ENCODE measurements around the gene CTDNEP1.

Gene CTDNEP1

GRCh38 chr17:7258731-7259554, 7.4 kb upstream of the CTDNEP1 start:
- no peak overlapping the region for H3K4me2 ChIP-seq (ENCODE audit: low read depth, low read length, poor library complexity, severe bottlenecking)
- no peak overlapping the region for H3K27ac ChIP-seq (ENCODE audit: low read depth, low read length)
- no peaks in the 10 kb centered on the region for H3K9me3 ChIP-seq (ENCODE audit: insufficient read depth, low read length)
- no peak overlapping the region for H3K4me3 ChIP-seq (ENCODE audit: insufficient read depth, low read length, poor library complexity, severe bottlenecking)
- H3K36me3 ChIP-seq (ENCODE audit: low read length): peaks cover 8% of the 10 kb centered on the region; the same call in 1 of the 2 replicates
- no peaks in the 10 kb centered on the region for H3K9me2 ChIP-seq (replicated peaks; ENCODE audit: insufficient read depth, low read length)
- H3K27me3 ChIP-seq (ENCODE audit: low read length): no peaks in the 10 kb centered on the region
- TF ChIP-seq CTCF (IDR thresholded peaks at IDR 0.05; ENCODE audit: insufficient read depth, low read length, poor library complexity, severe bottlenecking) (no peak), EZH2phosphoT487 (conservative IDR thresholded peaks at IDR 0.05; ENCODE audit: low read length) (no peak)
- H3K9ac ChIP-seq (ENCODE audit: low read length): no peak overlapping the region
- H4K20me1 ChIP-seq (ENCODE audit: low read depth, low read length): no peaks in the 10 kb centered on the region
- H3K79me2 ChIP-seq (ENCODE audit: insufficient read depth, low read length): 0 out of 2 replicates have a peak, but pooled peaks cover 2% of the 10 kb centered on the region
- H2AFZ ChIP-seq (ENCODE audit: low read depth, low read length, severe bottlenecking): no peak overlapping the region
- H3F3A ChIP-seq (ENCODE audit: insufficient read depth): 0 out of 2 replicates have a peak, but pooled peaks cover 3% of the 10 kb centered on the region

DNA sequence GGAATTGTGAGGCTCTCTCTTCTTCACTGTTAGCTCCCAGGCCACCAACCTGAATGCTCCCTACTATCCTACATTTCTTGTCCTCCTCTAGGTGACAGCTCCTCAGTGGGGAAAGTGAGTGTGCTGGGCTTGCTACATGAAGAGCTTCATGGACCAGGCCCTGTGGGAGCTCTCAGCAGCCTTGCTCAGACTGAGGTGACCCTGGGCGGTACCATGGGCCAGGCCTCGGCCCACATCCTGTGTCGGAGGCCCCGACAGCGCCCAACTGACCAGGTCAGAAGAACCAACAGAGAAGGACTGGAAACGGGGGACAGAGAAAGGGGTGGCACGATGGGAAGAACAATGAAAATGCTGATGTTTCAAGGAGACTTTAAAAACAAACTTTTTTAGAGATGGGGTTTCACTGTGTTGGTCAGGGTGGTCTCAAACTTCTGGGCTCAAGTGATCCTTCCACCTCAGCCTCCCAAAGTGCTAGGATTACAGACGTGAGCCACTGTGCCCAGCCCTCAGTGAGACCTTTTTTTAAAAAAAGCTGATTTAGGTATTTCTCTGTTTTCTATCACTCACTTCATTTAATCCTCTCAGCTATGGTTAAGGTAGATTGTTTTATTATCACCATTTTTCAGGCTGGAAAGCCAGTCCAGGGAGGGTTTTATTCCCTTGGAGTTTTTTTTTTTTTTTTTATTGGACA, 5.4 kb upstream of the CTDNEP1 start:
- no peak overlapping the region for H3K27ac ChIP-seq (ENCODE audit: low read depth, low read length)
- H3F3A ChIP-seq (ENCODE audit: insufficient read depth): 0 out of 2 replicates have a peak, but pooled peaks cover 3% of the 10 kb centered on the region
- no peak overlapping the region for H3K4me2 ChIP-seq (ENCODE audit: low read depth, low read length, poor library complexity, severe bottlenecking)
- peaks cover 8% of the 10 kb centered on the region; the same call in 1 of the 2 replicates for H3K36me3 ChIP-seq (ENCODE audit: low read length)
- peaks cover 12% of the 10 kb centered on the region for H3K79me2 ChIP-seq (ENCODE audit: insufficient read depth, low read length)
- no peaks in the 10 kb centered on the region for H4K20me1 ChIP-seq (ENCODE audit: low read depth, low read length)
- no peak for TF ChIP-seq EZH2phosphoT487 (conservative IDR thresholded peaks at IDR 0.05; ENCODE audit: low read length)
- no peak for TF ChIP-seq CTCF (IDR thresholded peaks at IDR 0.05; ENCODE audit: insufficient read depth, low read length, poor library complexity, severe bottlenecking)
- no peak overlapping the region for H2AFZ ChIP-seq (ENCODE audit: low read depth, low read length, severe bottlenecking)
- H3K27me3 ChIP-seq (ENCODE audit: low read length): no peaks in the 10 kb centered on the region
- no peaks in the 10 kb centered on the region for H3K9me2 ChIP-seq (replicated peaks; ENCODE audit: insufficient read depth, low read length)
- no peak overlapping the region for H3K4me3 ChIP-seq (ENCODE audit: insufficient read depth, low read length, poor library complexity, severe bottlenecking)
- H3K9me3 ChIP-seq (ENCODE audit: insufficient read depth, low read length): no peaks in the 10 kb centered on the region
- H3K9ac ChIP-seq (ENCODE audit: low read length): no peak overlapping the region

DNA sequence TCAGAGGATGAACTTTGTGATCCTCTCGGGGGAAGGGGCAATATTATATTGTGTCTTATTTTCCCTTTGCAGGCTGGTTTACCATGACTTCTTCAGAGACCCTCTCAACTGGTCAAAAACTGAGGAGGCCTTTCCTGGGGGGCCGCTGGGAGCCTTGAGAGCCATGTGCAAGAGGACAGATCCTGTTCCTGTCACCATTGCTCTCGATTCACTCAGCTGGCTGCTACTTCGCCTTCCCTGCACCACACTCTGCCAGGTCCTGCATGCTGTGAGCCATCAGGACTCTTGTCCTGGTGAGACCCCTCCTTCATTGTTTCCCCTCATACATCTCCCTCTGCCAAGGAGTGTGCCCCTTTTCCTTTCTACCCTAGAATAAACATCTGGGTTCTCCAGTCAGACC, 3.0 kb upstream of the CTDNEP1 start:
- Histone ChIP-seq H3K4me3 (ENCODE audit: insufficient read depth, low read length, poor library complexity, severe bottlenecking) (no peak overlapping the region), H3K9me3 (ENCODE audit: insufficient read depth, low read length) (no peaks in the 10 kb centered on the region), H3K79me2 (ENCODE audit: insufficient read depth, low read length) (peaks cover 31% of the 10 kb centered on the region), H3F3A (ENCODE audit: insufficient read depth) (0 out of 2 replicates have a peak, but pooled peaks cover 3% of the 10 kb centered on the region), H3K4me2 (ENCODE audit: low read depth, low read length, poor library complexity, severe bottlenecking) (no peak overlapping the region), H3K27ac (ENCODE audit: low read depth, low read length) (no peak overlapping the region), H3K9ac (ENCODE audit: low read length) (no peak overlapping the region), H3K27me3 (ENCODE audit: low read length) (no peaks in the 10 kb centered on the region), H3K9me2 (replicated peaks; ENCODE audit: insufficient read depth, low read length) (no peaks in the 10 kb centered on the region), H4K20me1 (ENCODE audit: low read depth, low read length) (no peaks in the 10 kb centered on the region), H3K36me3 (ENCODE audit: low read length) (peaks cover 8% of the 10 kb centered on the region; the same call in 1 of the 2 replicates), H2AFZ (ENCODE audit: low read depth, low read length, severe bottlenecking) (no peak overlapping the region)
- TF ChIP-seq CTCF (IDR thresholded peaks at IDR 0.05; ENCODE audit: insufficient read depth, low read length, poor library complexity, severe bottlenecking) (no peak), EZH2phosphoT487 (conservative IDR thresholded peaks at IDR 0.05; ENCODE audit: low read length) (no peak)
